HG03039 (cell line): ENCODE data around the gene KRTAP10-7.
"Not testable (repeated sequence)": the region's sequence is repeated elsewhere in the genome, so short reads cannot be mapped to it uniquely, and the experiment has no call there.

ENCODE experiments used
- ATAC-seq: cut with Tn5 transposase; IDR thresholded peaks from one replicate; pipeline ENCODE4 v1.9.1; 2021; ENCODE audit warnings: mild to moderate bottlenecking, moderate library complexity; ENCODE audit not compliant: unreplicated experiment

The KRTAP10-7 gene

DNA sequence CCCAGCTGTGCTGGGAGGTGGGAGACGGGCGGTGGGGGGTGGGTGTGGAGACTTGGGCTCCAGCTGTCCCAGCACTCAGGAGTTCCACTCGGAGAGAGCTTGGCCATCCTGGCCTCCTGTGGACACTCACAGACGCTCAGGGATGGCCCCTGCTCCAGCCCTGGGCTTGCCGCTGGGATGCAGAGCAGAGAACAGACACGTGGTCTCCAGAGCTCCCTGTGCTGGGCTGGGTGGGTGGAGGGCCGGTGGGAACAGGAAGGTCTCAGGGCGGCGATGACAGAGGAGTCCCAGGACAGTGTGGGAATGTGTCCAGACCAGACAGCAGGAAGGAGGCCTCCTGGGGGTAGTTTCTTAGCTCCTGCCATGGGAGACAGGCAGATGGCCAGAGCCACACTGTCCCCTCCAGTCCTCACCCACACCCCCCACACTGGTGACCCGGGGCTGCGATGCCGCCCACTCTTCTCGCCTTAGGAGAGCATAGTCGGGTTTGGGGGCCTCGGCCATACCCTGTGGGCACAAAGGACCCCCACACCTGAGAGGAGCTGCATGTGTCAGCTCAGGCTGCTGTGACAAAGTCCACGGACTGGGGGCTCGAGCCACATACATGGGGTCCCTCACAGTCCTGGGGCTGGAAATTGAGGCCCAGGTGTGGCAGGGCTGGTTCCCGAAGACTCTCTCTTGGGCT, 28.5 kb downstream of the KRTAP10-7 start:
- ATAC-seq: no peak

DNA sequence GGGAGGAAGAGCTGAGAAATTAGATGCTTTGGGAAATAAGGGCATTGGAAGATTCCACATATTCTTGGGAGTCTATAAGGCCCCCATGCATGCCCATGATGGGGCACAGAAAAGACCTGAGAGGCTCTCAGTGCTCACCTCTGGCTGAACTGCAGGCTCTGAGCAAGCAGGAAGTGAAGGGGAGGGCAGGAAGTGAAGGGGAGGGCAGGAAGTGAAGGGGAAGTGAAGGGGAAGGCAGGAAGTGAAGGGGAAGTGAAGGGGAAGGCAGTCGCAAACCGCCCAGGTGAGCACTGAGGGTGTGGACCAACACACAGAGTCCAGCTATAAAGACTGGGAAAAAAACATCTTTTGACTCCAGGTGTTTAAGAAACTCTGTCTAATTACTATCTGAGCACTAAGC, 30.0 kb downstream of the KRTAP10-7 start:
- no peak for ATAC-seq

- no peak for ATAC-seq
Observed at GRCh38 chr21:44632067-44632466, 31.7 kb downstream of the KRTAP10-7 start.

GRCh38 chr21:44636209-44637017, 36.0 kb downstream of the KRTAP10-7 start:
- ATAC-seq: no peak

GRCh38 chr21:44637018-44637850, 36.8 kb downstream of the KRTAP10-7 start, which contains the start of gene KRTAP10-10:
KRTAP10-10 (plus strand) TSS chr21:44637356; CDS start chr21:44637418, 62 bp downstream.
- ATAC-seq: no peak

GRCh38 chr21:44637851-44638348, 37.5 kb downstream of the KRTAP10-7 start:
- ATAC-seq: not testable (repeated sequence)

DNA sequence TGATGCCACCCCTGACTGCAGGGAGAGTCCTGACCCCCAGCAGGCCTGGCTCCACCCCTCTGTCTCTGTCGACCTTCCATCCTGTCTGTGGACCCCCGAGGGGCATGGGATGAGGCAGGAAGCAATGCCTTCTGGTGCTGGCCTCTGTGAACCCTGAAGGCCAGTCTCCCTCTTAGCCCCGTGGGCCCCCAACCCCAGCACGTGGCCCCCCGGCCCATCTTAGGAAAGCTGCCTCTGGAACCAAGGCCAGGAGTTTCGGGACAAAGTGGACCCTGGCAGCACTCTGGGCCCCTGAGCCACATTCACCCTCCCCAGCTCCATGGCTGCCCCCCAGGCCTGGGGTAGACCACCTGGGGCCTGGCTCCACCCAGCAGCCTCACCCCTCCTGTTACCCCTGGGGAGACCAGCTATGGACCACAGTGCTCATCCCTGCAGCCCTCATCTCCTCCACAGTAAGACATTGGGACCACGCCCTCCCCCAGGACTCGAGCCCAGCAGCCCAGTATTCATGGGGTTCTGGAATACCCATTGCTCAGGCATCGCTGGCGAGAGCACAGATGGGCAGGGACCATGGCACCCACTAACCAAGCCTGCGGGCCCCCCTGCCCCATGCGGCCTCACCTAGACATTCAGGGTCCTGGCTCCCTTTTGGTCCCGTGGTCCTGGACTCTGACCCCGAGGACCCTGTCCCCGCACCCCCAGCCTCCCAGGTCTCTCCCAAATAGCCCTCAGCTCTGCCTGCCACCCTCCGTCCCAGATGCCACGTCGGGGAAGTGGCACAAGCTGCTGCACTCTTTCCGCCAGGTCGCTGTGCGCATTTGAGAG, 38.3 kb downstream of the KRTAP10-7 start:
- ATAC-seq: not testable (repeated sequence)

DNA sequence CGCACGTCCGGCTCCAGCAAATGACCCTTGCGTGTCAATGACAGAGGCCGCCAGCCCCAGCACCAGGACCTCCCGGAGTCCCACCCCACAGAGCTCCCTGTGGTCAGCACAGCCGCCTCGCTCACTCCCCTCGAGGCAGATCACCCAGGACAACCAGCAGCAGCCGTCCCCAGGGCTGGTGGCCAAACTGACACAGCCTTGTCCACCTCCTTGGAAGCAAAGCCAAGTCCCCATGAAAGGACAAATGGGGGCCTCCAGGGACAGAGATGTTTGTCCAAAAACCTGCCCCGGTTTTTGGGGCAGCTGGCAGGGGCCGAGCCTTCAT, 38.9 kb downstream of the KRTAP10-7 start:
- no peak for ATAC-seq

DNA sequence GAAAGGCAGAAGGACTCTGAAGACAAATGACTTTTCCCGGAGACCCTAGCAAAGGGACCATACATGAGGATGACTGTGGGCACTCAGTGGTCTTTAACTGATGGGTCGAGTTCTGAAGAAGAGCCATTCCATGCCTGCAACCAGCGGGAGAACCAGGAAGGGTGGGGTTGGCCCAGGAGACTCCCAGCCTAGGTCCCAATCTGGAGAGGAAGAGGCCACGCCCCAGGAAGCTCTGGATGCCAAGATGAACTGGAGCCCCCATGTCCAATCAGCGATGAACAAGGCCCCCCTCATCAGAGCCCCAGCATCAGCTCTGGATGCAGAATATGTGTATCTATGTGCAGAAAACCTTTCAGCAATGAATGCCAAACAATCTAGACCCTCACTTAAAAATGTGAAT, 40.4 kb downstream of the KRTAP10-7 start:
- ATAC-seq: no peak

GRCh38 chr21:44643741-44644310, 43.4 kb downstream of the KRTAP10-7 start:
- ATAC-seq: no peak

GRCh38 chr21:44644878-44645277, 44.5 kb downstream of the KRTAP10-7 start:
- no peak for ATAC-seq

- ATAC-seq: not testable (repeated sequence)
Observed at GRCh38 chr21:44646366-44647221, 46.2 kb downstream of the KRTAP10-7 start, which contains the start of gene KRTAP10-11. KRTAP10-11 (plus strand) TSS chr21:44646414; CDS start chr21:44646459, 45 bp downstream.

DNA sequence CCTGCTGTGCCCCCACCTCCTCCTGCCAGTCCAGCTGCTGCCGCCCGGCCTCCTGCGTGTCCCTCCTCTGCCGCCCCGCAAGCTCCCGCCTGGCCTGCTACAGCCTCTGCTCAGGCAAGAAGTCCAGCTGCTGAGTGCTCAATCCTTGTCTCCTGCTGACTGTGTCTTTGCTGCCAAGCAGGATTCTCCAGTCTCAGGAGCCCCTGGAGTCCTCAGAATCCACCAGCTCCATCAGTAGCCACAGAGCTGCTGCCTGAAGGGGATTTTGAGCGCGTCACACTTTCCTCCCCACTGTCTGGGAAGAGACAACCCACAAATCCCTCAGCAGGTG, 46.8 kb downstream of the KRTAP10-7 start:
- ATAC-seq: no peak

DNA sequence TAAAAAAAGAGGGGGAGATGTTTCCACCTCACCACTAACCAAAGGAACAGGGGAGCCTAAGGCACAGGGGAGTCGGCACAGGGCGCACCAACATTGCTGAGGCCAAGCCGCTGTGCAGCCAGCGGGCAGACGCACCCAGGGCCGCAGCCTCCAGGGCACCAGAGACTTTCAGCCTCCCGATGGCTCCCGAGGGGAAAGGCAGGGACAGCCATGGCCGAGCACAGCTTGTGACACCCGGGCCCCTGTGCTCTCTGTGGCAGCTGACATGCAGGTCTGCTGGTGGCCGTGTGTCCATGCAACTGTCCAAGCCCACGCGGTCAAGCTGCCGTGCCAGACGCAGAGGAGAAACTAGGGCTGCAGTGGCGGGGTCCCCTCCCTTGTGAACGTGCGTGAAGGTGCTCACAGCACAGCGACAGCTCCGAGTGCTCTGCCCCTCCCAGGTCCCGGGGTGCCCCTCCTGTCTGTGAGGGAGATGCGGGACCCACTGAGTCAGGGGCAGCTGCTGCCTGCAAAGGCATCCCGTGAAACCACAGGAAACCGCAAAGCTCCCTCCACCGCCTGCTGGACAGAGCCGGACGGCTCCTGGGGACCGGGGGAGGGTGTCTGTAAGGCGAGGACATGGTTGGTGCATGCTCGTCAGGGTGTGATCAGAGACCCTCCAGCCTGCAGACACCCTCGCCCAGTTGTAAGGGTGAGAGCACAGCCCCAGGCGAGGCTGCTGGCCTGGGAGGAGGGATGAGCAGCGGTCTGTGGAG, 48.3 kb downstream of the KRTAP10-7 start:
- no peak for ATAC-seq

GRCh38 chr21:44649521-44650100, 49.2 kb downstream of the KRTAP10-7 start:
- ATAC-seq: no peak

DNA sequence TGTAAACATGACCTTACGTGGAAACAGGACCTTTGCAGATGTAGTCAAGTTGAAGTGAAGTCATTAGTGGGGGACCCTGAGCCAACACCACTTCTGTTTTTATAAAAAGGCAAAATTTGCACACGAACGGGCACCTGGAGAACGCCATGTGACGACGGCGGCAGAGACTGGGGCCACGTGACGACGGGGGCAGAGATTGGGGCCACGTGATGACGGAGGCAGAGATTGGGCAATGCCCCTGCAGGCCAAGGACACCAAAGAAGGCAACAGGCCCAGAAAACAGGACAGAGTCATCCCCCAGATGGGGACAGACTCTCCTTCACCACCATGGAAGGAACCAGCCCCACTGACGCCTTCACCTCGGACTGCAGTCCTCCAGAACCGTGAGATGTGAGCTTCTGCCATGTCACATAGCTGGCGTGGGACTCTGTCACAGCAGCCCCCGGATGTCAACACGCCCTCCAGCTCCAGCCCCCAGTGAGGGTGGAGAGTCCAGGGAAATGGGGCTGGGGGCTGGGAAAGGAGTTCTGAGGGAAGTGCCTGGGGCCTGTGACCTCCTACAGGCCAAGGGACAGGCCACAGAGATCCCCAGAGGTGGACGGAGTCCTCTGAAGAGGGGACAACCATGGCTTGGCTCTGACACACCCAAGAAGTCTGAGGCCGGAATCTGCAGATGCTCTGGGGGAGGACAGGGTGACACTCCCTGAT, 50.0 kb downstream of the KRTAP10-7 start:
- no peak for ATAC-seq

GRCh38 chr21:44650973-44651675, 50.7 kb downstream of the KRTAP10-7 start:
- no peak for ATAC-seq
